OCI-LY7 (cell line): ENCODE measurements around the gene POU4F1. TPM values are rescaled to one million over a fixed set of nuclear protein-coding genes. Genes with fewer than 3 reads are reported as not detected.

Experiments used
- BruUV-seq: library from RNA; stranded (reverse); fragments of 400-500 nt; replicated peaks from 2 replicates; lab custom pipeline; 2021; lab: Mats Ljungman, UMichigan
- CTCF ChIA-PET: fragments of 300-600 bp; sonication (Branson Sonifier 250); formaldehyde crosslinking; loops from one replicate; lab custom pipeline; 2022; ENCODE audit warnings: antibody characterized with exemption; ENCODE audit not compliant: unreplicated experiment; lab: Charles Lee
- POLR2A ChIA-PET: fragments of 300-600 bp; sonication (Branson Sonifier 250); formaldehyde crosslinking; loops from one replicate; lab custom pipeline; 2022; ENCODE audit warnings: antibody characterized with exemption; lab: Charles Lee
- DNase-seq: peaks from one replicate; pipeline ENCODE4 v3.0.0-alpha.2; 2015; ENCODE audit warnings: low spot score
- H2AFZ ChIP-seq: fragments of 200-600 bp; sonication (generic), shearing (Covaris generic); 2 replicates; pipeline ENCODE4 v1.6.1; 2014; ENCODE audit warnings: mild to moderate bottlenecking, antibody characterized with exemption, low read length, moderate library complexity
- H3K27ac ChIP-seq: fragments of 200-600 bp; sonication (generic); 2 replicates; pipeline ENCODE4 v1.5.1; 2014; ENCODE audit warnings: mixed run types, low read depth, mild to moderate bottlenecking, moderate library complexity, low read length, inconsistent platforms; ENCODE audit not compliant: poor library complexity, severe bottlenecking
- H3K36me3 ChIP-seq: fragments of 200-600 bp; sonication (generic); 2 replicates; pipeline ENCODE4 v1.6.1; 2014; ENCODE audit warnings: mild to moderate bottlenecking, antibody characterized with exemption, low read length, moderate library complexity, mixed read lengths; ENCODE audit not compliant: insufficient read depth
- H3K4me1 ChIP-seq: fragments of 200-600 bp; sonication (generic); 2 replicates; pipeline ENCODE4 v1.5.1; 2014; ENCODE audit warnings: mild to moderate bottlenecking, low read length; ENCODE audit not compliant: insufficient read depth, poor library complexity, severe bottlenecking
- H3K4me2 ChIP-seq: fragments of 200-600 bp; sonication (generic); 2 replicates; pipeline ENCODE4 v1.6.1; 2014; ENCODE audit warnings: mild to moderate bottlenecking, low read length
- H3K4me3 ChIP-seq: fragments of 200-600 bp; sonication (generic); 2 replicates; pipeline ENCODE4 v1.5.1; 2014; ENCODE audit warnings: mild to moderate bottlenecking, low read depth, low read length; ENCODE audit not compliant: poor library complexity, severe bottlenecking
- H3K79me2 ChIP-seq: fragments of 200-600 bp; sonication (generic); 2 replicates; pipeline ENCODE4 v1.6.1; 2016; ENCODE audit warnings: low read depth, mild to moderate bottlenecking, low read length, moderate library complexity, mixed read lengths; ENCODE audit not compliant: insufficient read depth
- H3K9me2 ChIP-seq: fragments of 200-600 bp; sonication (generic); 2 replicates; pipeline ENCODE4 v1.6.1; 2016; ENCODE audit warnings: mild to moderate bottlenecking, low read length, mixed read lengths; ENCODE audit not compliant: insufficient read depth
- H3K9me3 ChIP-seq: fragments of 200-600 bp; sonication (generic); 2 replicates; pipeline ENCODE4 v1.6.1; 2014; ENCODE audit warnings: mild to moderate bottlenecking, mixed run types, low read length, mixed read lengths
- H4K20me1 ChIP-seq: fragments of 200-600 bp; sonication (generic); 2 replicates; pipeline ENCODE4 v1.6.1; 2014; ENCODE audit warnings: mild to moderate bottlenecking, antibody characterized with exemption, low read length, moderate library complexity, mixed read lengths; ENCODE audit not compliant: insufficient read depth
- CTCF ChIP-seq: fragments of 200-600 bp; sonication (generic); conservative IDR thresholded peaks from 2 replicates; pipeline ENCODE4 v1.5.1; 2014; ENCODE audit warnings: mild to moderate bottlenecking, antibody characterized with exemption, low read length, moderate library complexity, mixed read lengths
- EZH2phosphoT487 ChIP-seq: fragments of 200-600 bp; sonication (generic); IDR thresholded peaks from 2 replicates; pipeline ENCODE4 v1.6.1; 2018; ENCODE audit warnings: low read depth, borderline replicate concordance, mild to moderate bottlenecking, mixed run types, antibody characterized with exemption, low read length, moderate library complexity, mixed read lengths
- intact Hi-C: fragments of 100-400 bp; cut with micrococcal nuclease; formaldehyde crosslinking; loops from one replicate; pipeline ENCODE4 v1.10.0; 2022; ENCODE audit not compliant: unreplicated experiment
- total RNA-seq, 2 experiments: library from RNA; depleted of rRNA in 1 of 2; stranded (reverse); fragments of >200 nt in 1 of 2; shearing (Covaris generic) in 1 of 2; gene quantifications; 2 replicates each; pipeline ENCODE4 v1.2.3, GENCODE V29; 2014 to 2022

Gene POU4F1
- total RNA-seq, 2 experiments from 2014 or later = 4.5 to 7.3 TPM

DNA sequence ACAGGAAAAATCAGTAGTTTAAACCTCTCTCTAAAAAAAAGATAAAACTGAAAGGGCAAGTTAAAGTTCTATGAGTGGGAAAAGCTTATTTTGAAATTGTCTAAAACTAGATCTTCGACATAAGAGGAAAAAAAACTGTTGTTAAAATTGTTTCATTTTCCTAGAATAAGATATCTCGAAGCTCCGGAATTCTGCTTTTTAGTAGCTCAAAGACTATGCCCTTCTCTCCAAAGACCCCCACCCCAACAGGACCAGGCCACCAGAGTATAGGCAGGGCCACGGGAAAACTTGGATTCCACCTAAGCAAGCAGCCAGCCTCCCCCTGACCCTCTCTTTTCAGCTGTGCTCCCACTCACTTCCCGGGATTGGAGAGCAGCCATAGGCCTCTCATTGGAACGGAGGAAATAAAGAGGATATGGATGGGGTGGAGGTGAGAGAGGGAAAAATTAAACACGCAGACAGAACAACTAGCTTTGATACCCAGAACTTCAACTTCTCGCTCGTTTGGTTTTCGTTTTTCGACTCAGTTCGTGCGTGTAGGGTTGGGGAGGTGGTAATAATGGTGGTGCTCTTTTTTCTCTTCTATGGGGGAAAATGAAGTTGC is 3.0 kb downstream of the POU4F1 start:
- Histone ChIP-seq H3K4me3 (no peak overlapping the region), H3K36me3 (no peaks in the 10 kb centered on the region), H3K9me3 (no peaks in the 10 kb centered on the region), H3K27ac (no peak overlapping the region), H3K79me2 (no peaks in the 10 kb centered on the region), H2AFZ (no peak overlapping the region), H3K9me2 (no peaks in the 10 kb centered on the region), H3K4me2 (no peak overlapping the region), H4K20me1 (no peaks in the 10 kb centered on the region; the same call in 1 of the 2 replicates), H3K4me1 (peaks cover 27% of the 10 kb centered on the region)
- TF ChIP-seq CTCF (no peak), EZH2phosphoT487 (no peak)
- no peak for DNase-seq
- CTCF ChIA-PET = no interaction called here
- intact Hi-C loops = loop anchor here (5.0 kb wide), 1 partner anchor 57 kb away; the partner anchor contains the start of gene OBI1
- POLR2A ChIA-PET = interaction anchor here (0.6 kb wide), 1 partner anchor 583 kb away, joined by 4 read pairs; no protein-coding TSS in a partner anchor
- no TSS peak for BruUV-seq

DNA sequence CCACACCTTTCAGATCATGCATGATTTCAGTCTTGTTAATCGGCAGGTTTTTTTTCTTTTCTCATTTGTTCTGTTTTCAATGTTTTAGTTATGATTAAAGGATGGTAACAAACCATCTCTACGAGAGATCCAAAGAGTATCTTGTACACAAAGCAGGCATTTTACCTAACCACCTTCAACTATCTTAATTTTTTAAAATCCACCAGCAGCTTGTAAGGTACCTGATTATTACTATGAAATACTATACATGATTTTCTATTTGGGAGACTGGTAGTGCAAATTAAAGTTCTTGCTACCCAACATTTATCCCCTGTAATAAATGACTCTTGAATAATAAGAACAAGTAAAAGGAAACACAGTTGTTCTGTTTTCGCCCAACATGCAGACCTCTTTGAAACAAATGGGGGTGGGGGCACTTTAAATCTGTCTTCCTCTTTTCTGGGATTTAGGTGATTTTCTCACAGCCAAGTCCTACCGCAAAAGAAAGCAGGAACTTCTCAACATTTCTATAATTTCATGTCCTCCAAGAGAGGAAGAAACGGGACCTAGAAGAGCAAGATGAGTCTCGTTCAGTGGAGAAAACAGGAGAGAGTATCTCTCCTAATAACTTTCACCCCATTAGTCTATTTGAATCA is 3.6 kb downstream of the POU4F1 start:
- H3K27ac ChIP-seq = no peak overlapping the region
- DNase-seq = no peak
- H3K36me3 ChIP-seq = no peaks in the 10 kb centered on the region
- H3K4me3 ChIP-seq = no peak overlapping the region
- H2AFZ ChIP-seq = no peak overlapping the region
- TF ChIP-seq CTCF (no peak), EZH2phosphoT487 (no peak)
- no peaks in the 10 kb centered on the region for H3K9me3 ChIP-seq
- peaks cover 21% of the 10 kb centered on the region for H3K4me1 ChIP-seq
- H3K4me2 ChIP-seq = no peak overlapping the region
- ChIA-PET POLR2A (interaction anchor here (0.6 kb wide), 1 partner anchor 584 kb away, joined by 4 read pairs; no protein-coding TSS in a partner anchor), CTCF (no interaction called here)
- H3K9me2 ChIP-seq = no peaks in the 10 kb centered on the region
- no peaks in the 10 kb centered on the region for H3K79me2 ChIP-seq
- no peaks in the 10 kb centered on the region; the same call in 1 of the 2 replicates for H4K20me1 ChIP-seq
- BruUV-seq = no TSS peak
- intact Hi-C loops = loop anchor here (5.0 kb wide), 1 partner anchor 58 kb away; the partner anchor contains the start of gene OBI1
